ENCODE data around the gene INPP5D.
"Not testable (repeated sequence)": the region's sequence is repeated elsewhere in the genome, so short reads cannot be mapped to it uniquely, and the experiment has no call there.

INPP5D gene

DNA sequence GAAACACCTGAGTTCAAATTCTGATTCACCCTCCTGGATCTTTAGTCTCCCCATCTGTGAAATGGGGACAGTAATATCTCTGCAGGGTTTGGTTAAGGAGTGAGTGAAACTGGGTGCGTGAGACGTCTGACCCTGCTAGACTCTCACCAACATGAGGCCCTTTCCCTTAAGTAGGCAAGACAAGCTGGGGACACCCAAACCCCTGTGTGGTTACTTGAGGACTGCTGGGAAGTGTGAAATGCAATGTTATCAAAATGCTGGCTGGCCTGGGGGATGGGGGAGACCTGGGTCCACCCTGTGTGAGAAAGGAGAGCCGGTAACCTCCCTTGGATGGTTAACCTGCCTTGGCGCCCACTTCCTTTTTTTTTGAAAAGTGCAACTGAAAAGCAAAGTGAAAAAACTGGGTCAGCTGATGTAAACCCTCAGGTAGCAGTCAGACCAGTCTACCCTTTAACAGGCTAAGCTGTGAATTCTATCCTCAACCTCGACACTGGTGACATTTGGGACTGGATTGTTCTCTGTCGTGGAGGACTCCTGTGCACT lies 82.3 kb downstream of the INPP5D start:
- Mint-ChIP-seq H3K36me3 (peaks cover 46% of the 10 kb centered on the region), H3K4me1 (peaks cover 40% of the 10 kb centered on the region), H3K27me3 (no peaks in the 10 kb centered on the region), H3K27ac (peak overlapping the region; percentile 92), H3K9me3 (no peaks in the 10 kb centered on the region), H3K4me3 (no peak overlapping the region)
- peak; percentile 95 for ATAC-seq (ENCODE audit: low read depth)
- DNase-seq (ENCODE audit: low spot score in 2 of 2), result peak; percentile 23 to 44

DNA sequence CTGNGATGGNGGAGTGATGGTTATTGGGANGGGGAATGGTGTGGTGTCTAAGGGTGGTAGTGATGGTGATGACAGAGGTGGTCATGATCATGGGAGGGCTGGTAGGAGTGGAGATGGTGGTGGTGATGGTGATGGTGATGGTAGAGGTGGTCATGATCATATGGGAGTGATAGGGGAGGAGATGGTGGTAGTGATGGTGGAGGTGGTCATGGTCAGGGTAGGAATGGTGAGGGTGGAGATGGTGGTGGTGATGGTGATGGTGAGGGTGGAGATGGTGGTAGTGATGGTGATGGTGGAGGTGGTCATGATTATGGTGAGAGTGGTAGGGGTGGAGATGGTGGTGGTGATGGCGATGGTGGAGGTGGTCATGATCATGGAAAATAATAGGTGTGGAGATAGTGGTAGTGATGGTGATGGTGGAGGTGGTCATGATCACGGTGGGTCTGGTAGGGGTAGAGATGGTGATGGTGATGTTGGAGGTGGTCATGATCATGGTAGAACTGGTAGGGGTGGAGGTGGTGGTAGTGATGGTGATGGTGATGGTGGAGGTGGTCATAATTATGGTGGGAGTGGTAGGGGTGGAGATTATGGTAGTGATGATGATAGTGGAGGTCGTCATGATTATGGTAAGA lies 83.7 kb downstream of the INPP5D start:
- Mint-ChIP-seq H3K36me3 (peaks cover 53% of the 10 kb centered on the region), H3K4me3 (no peak overlapping the region), H3K27me3 (no peaks in the 10 kb centered on the region), H3K27ac (peak overlapping the region; percentile 92), H3K4me1 (peaks cover 43% of the 10 kb centered on the region), H3K9me3 (no peaks in the 10 kb centered on the region)
- no peak for ATAC-seq (ENCODE audit: low read depth)
- no peak for DNase-seq (ENCODE audit: low spot score in 2 of 2)

DNA sequence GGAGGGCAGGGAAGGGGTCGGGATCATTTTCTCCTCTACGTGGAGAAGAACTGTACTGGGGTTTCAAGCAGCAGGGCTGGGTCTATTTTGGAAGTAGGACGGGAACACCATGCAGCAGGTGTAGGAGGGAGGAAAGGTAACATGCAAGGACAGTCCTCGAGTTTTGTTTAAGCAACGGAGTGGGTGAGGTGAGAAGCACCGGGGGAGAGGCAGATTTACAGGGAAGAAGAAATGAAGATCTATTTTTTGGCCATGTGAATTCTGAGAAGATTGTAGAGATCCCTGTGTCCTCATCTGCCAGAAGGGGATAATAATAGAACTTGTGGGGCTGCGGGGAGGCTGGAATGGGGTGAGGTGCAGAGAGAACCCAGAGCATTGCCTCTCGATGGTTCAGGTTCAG lies 85.6 kb downstream of the INPP5D start:
- DNase-seq (ENCODE audit: low spot score in 2 of 2), result no peak
- Mint-ChIP-seq H3K27ac (peak overlapping the region; percentile 31), H3K36me3 (peaks cover 60% of the 10 kb centered on the region), H3K27me3 (no peaks in the 10 kb centered on the region), H3K4me1 (peaks cover 38% of the 10 kb centered on the region), H3K4me3 (no peak overlapping the region), H3K9me3 (no peaks in the 10 kb centered on the region)
- no peak for ATAC-seq (ENCODE audit: low read depth)

DNA sequence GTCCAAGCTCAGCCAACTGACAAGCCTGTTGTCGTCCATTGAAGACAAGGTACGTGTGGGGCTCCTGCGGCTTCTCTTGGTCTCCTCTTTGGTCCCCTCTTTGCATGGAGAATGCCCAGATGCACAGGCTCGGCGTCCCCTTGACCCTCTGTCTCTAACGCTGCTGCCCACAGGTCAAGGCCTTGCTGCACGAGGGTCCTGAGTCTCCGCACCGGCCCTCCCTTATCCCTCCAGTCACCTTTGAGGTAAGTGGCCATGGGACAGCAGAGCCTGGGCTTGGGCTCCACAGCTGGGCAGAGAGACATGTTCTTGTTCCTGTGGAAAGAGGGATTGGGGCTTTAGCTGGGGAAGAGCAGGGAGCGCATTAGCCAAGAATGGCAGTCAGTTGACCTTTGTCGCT lies 86.1 kb downstream of the INPP5D start:
- no peak for DNase-seq (ENCODE audit: low spot score in 2 of 2)
- H3K36me3 Mint-ChIP-seq, result peaks cover 63% of the 10 kb centered on the region

DNA sequence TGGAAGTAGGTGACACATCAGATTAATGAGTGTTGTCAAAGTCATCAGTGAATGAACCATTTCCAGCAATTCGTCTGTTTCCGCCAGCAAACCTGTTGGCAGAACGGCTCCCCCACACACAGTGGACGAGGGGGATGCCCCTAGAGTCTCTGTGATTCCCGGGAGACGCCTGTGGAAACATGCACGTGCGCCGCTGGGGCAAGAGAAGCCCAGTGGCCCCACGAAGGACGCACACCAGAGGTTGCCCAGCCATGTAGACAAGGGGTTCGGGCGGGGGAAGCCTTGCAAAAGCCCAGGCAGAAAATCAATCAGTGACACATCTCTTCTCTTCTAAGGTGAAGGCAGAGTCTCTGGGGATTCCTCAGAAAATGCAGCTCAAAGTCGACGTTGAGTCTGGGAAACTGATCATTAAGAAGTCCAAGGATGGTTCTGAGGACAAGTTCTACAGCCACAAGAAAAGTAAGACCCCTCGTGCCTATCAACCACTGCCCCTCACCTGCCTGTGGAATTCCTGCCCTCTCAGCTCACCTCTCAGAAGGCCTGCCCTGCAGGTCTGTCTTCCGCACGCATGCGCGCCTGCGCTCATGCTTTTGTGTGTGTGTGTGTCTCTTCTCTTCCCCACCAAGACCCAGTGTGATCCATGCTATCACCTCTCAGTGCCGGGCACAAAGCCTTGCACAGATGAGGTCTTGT lies 87.1 kb downstream of the INPP5D start:
- ATAC-seq (ENCODE audit: low read depth) (no peak), DNase-seq (ENCODE audit: low spot score in 2 of 2) (no peak)
- Mint-ChIP-seq H3K27me3 (no peaks in the 10 kb centered on the region), H3K27ac (no peak overlapping the region), H3K9me3 (no peaks in the 10 kb centered on the region), H3K36me3 (peaks cover 70% of the 10 kb centered on the region), H3K4me1 (peaks cover 24% of the 10 kb centered on the region), H3K4me3 (no peak overlapping the region)

More for the DNA sequence above, 86.1 kb downstream of the INPP5D start:
- Mint-ChIP-seq H3K27me3 (no peaks in the 10 kb centered on the region), H3K4me3 (no peak overlapping the region), H3K4me1 (peaks cover 35% of the 10 kb centered on the region), H3K9me3 (no peaks in the 10 kb centered on the region), H3K27ac (peak overlapping the region; percentile 31)
- ATAC-seq (ENCODE audit: low read depth), result no peak

DNA sequence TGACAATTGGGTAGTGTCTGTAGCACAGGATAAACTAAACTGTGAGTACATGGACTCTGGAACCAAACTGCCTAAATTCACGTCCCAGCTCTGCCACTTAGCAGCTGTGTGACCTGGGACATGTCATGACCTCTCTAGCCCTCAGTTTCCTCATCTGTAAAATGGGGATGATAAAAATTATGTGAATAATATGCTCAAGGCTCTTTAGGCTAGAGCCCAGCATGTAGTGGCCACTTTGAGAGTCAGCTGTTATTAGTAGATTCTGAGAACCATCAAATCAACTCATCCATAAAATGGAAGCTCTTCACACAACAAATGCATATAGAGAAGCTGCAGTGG lies 87.7 kb downstream of the INPP5D start:
- Mint-ChIP-seq H3K36me3 (peaks cover 73% of the 10 kb centered on the region), H3K27me3 (no peaks in the 10 kb centered on the region), H3K9me3 (no peaks in the 10 kb centered on the region), H3K4me3 (no peak overlapping the region), H3K27ac (peak overlapping the region; percentile 35), H3K4me1 (peaks cover 22% of the 10 kb centered on the region)
- DNase-seq (ENCODE audit: low spot score in 2 of 2), result no peak
- no peak for ATAC-seq (ENCODE audit: low read depth)

DNA sequence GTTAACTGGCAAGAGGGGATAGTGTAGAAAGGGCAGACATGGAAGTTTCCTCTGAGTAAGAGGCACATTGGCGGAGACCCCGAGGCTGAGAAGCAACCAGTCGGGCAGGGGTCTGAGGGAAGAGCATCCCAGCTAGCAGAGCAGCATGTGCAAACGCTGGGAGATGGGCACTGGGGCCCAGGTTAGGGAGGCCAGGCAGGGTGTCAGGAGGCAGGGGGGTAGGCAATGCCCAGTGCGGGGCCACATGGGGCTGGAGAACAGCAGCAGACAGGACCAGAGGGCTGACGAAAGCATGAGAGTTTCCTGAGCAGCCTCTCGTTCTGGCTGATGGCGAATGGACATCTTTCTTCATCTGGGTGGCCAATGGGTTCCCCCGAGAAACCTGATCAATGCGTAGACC lies 88.2 kb downstream of the INPP5D start:
- Mint-ChIP-seq H3K4me1 (peaks cover 25% of the 10 kb centered on the region), H3K36me3 (peaks cover 75% of the 10 kb centered on the region), H3K4me3 (no peak overlapping the region), H3K9me3 (no peaks in the 10 kb centered on the region), H3K27ac (peak overlapping the region; percentile 35), H3K27me3 (no peaks in the 10 kb centered on the region)
- ATAC-seq (ENCODE audit: low read depth), result no peak
- DNase-seq (ENCODE audit: low spot score in 2 of 2), result no peak

DNA sequence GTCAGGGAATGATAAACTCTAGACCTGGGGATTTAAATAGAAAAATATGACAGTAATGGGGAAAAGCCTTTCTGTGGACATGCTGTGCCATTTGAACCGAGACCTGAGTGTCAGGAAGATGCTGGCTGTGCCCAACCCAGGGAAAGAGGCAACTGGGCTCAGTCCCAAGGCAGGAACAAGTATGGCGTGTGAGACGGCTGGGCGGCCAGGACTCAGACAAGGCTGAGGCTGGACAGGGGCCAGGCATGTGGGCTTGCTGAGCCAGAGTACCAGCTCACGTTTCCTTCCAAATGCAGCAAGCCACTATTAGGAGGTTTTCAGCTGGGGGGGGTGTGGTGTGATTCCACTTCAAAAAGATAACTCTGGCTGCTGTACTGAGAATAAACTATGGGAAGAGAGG lies 92.4 kb downstream of the INPP5D start:
- Mint-ChIP-seq H3K4me3 (no peak overlapping the region), H3K36me3 (peaks cover 68% of the 10 kb centered on the region), H3K27me3 (no peaks in the 10 kb centered on the region), H3K9me3 (no peaks in the 10 kb centered on the region), H3K4me1 (peaks cover 8% of the 10 kb centered on the region), H3K27ac (peak overlapping the region; percentile 41)
- DNase-seq (ENCODE audit: low spot score in 2 of 2) (no peak), ATAC-seq (ENCODE audit: low read depth) (no peak)

DNA sequence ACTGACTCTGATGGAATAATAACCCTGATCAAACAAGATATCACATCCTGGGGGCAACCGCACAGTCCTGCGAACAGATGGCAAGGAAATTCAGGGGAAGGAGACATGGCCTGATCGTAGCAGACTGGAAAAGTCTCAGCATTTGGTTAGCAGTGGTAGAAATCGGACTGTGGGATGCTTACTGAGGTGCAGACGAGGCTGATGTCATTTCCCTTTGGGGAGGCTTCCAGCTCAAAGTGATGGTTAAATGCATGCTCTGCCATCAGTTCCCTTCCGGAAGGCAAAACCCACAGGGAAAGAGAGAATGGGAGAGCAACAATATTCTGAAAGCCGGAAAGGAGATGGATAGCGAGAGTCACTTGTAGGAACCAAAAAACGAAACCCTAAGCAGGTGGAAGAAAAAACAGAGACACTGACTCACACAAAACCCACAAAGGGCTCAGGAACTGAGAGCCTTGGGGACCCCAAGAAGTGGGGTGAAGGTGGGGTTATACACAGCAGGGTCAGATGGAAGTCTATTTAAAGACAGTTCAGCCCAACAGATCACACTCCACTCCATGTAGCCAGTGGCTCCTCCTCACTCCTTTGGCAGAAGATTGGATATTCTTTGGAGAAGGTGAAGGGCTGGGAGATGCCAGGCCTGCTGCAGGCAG lies 93.1 kb downstream of the INPP5D start:
- Mint-ChIP-seq H3K36me3 (peaks cover 67% of the 10 kb centered on the region), H3K4me3 (no peak overlapping the region), H3K27ac (peak overlapping the region; percentile 66), H3K9me3 (no peaks in the 10 kb centered on the region), H3K27me3 (no peaks in the 10 kb centered on the region), H3K4me1 (peaks cover 6% of the 10 kb centered on the region)
- ATAC-seq (ENCODE audit: low read depth), result no peak
- DNase-seq (ENCODE audit: low spot score in 2 of 2), result no peak

DNA sequence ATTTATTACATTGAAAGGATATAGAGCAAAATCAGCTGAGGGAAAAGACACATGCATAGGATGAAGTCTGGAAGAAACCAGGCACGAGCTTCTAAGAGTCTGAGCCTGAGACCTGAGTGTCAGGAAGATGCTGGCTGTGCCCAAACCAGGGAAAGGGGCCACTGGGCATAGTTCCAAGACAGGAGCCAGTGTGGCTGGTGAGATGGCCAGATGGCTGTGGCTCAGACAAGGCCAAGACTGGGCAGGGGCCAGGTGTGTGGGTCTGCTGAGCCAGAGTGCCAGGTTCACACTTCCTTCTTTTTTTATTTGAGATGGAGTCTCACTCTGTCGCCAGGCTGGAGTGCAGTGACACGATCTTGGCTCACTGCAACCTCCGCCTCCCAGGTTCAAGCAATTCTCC lies 95.9 kb downstream of the INPP5D start:
- H3K27me3 Mint-ChIP-seq, result no peaks in the 10 kb centered on the region
- H3K9me3 Mint-ChIP-seq, result no peaks in the 10 kb centered on the region
- peaks cover 60% of the 10 kb centered on the region for H3K36me3 Mint-ChIP-seq
- DNase-seq (ENCODE audit: low spot score in 2 of 2) (no peak), ATAC-seq (ENCODE audit: low read depth) (no peak)
- H3K27ac Mint-ChIP-seq, result peak overlapping the region; percentile 64
- peaks cover 3% of the 10 kb centered on the region for H3K4me1 Mint-ChIP-seq
- no peak overlapping the region for H3K4me3 Mint-ChIP-seq

DNA sequence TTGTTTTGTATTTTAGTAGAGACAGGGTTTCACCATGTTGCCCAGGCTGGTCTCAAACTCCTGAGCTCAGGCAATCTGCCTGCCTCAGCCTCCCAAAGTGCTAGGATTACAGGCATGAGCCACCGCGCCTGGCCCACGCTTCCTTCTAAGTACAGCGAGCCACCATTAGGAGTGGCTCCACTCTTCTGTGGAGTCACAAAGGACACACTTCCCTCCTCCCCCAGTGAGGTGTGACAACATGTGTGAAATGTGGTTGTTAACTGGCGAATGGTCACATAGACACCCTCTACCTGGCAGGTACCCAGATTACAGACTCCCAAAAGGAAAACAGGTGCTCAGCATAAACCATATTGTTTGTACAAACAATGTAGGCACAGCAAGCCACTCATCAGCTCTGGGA lies 96.3 kb downstream of the INPP5D start:
- H3K27me3 Mint-ChIP-seq; H3K4me1 Mint-ChIP-seq; H3K9me3 Mint-ChIP-seq; ATAC-seq (ENCODE audit: low read depth); H3K4me3 Mint-ChIP-seq; DNase-seq (ENCODE audit: low spot score in 2 of 2): not testable (repeated sequence)
- Mint-ChIP-seq H3K36me3 (peaks cover 59% of the 10 kb centered on the region), H3K27ac (peak overlapping the region; percentile 81)

DNA sequence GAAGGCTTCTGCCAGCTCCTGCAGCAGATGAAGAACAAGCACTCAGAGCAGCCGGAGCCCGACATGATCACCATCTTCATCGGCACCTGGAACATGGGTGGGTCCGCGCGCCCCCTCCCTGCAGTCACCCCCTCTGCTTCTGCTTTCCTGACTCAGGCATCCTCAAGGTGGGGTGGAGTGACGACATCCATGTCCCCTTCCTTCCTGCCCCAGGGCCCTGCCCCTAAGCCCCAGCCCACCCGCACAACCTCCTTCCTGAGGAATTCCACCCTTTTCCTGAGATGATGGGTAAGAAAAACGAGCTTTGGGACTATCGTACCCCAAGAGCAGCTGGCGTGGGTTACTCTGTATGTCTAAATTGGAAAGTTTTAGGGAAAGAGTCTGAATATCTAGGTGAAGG lies 101.6 kb downstream of the INPP5D start:
- no peak for ATAC-seq (ENCODE audit: low read depth)
- H3K4me1 Mint-ChIP-seq, result no peaks in the 10 kb centered on the region
- no peaks in the 10 kb centered on the region for H3K9me3 Mint-ChIP-seq
- no peak overlapping the region for H3K4me3 Mint-ChIP-seq
- no peak for DNase-seq (ENCODE audit: low spot score in 2 of 2)
- peak overlapping the region; percentile 79 for H3K27ac Mint-ChIP-seq
- H3K27me3 Mint-ChIP-seq, result no peaks in the 10 kb centered on the region
- peaks cover 36% of the 10 kb centered on the region for H3K36me3 Mint-ChIP-seq

DNA sequence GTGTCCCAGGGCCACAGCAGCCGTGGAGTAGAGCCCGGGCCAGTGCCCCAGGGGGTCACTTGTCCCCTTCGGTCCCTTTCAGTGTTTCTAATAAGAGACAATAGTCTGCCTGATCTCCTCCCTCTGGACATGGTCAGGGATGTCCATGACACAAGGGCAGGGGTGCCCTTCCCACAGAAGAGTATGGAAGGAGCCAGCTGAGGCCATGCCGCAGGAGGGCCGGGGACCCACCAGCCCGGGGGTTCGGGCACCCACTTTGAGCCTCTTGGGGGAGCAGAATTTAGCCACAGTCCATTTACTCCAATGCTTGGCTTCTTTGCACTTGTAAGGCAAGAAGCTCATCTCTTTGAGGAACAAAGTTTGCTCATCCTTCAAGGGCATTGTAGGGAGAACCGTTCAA lies 102.6 kb downstream of the INPP5D start:
- Mint-ChIP-seq H3K36me3 (peaks cover 27% of the 10 kb centered on the region), H3K9me3 (no peaks in the 10 kb centered on the region), H3K4me3 (no peak overlapping the region), H3K27ac (no peak overlapping the region), H3K27me3 (no peaks in the 10 kb centered on the region), H3K4me1 (no peaks in the 10 kb centered on the region)
- ATAC-seq (ENCODE audit: low read depth) (no peak), DNase-seq (ENCODE audit: low spot score in 2 of 2) (no peak)

DNA sequence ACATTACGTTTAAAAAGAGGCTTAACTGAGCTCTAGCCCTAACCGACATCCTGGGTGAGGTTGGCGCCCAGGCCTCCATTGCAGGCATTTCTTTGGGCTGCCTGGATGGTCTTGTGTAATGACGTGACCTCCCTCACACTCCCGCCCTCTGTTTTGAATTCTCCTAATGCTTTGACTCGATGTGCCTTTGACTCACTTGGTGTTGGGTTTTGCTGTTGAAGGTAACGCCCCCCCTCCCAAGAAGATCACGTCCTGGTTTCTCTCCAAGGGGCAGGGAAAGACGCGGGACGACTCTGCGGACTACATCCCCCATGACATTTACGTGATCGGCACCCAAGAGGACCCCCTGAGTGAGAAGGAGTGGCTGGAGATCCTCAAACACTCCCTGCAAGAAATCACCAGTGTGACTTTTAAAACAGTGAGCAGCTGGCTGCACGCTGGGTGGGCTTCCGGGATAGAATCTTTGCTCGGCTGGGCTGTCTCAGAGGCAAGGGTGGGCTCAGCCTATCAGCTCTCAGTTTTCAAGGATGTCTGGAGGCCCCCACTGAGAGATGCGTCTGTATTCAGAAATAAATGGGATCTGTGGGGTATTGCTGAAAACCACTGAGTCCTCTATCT lies 103.5 kb downstream of the INPP5D start:
- no peak for ATAC-seq (ENCODE audit: low read depth)
- no peaks in the 10 kb centered on the region for H3K9me3 Mint-ChIP-seq
- H3K36me3 Mint-ChIP-seq, result peaks cover 20% of the 10 kb centered on the region

More for the DNA sequence above, 103.5 kb downstream of the INPP5D start:
- Mint-ChIP-seq H3K4me1 (no peaks in the 10 kb centered on the region), H3K27ac (peak overlapping the region; percentile 83), H3K4me3 (no peak overlapping the region), H3K27me3 (no peaks in the 10 kb centered on the region)
- no peak for DNase-seq (ENCODE audit: low spot score in 2 of 2)

Data from memory B cell (primary cell).